GM19438 (cell line): Measurements from ENCODE around the gene TMSB15C.
"Not testable (repeated sequence)": the region's sequence is repeated elsewhere in the genome, so short reads cannot be mapped to it uniquely, and the experiment has no call there.

ENCODE experiments used
- ATAC-seq: cut with Tn5 transposase; IDR thresholded peaks from one replicate; pipeline ENCODE4 v1.9.1; 2021; ENCODE audit warnings: low read depth; ENCODE audit not compliant: unreplicated experiment

Gene TMSB15C

GRCh38 chrX:104054956-104055355, 21.1 kb downstream of the TMSB15C start:
- ATAC-seq, result not testable (repeated sequence)

GRCh38 chrX:104047171-104047570, 28.9 kb downstream of the TMSB15C start:
- ATAC-seq, result no peak

- ATAC-seq, result no peak
Observed at GRCh38 chrX:104045642-104046041, 30.4 kb downstream of the TMSB15C start.

GRCh38 chrX:104041003-104041402, 35.0 kb downstream of the TMSB15C start:
- no peak for ATAC-seq

GRCh38 chrX:104039689-104040505, 36.1 kb downstream of the TMSB15C start, which contains the start of gene H2BW2:
Gene H2BW2, plus strand, starts transcription at chrX:104039956. Its CDS starts 39 bp downstream, at chrX:104039995.
- no peak for ATAC-seq
